NCI-H146 treated with DMSO at 0.1 percent for 48 hours (cell line): Measurements from ENCODE around the gene COL5A1.

Experiments used
- DNase-seq: peaks from one replicate; lab custom pipeline; 2025; ENCODE audit not compliant: unreplicated experiment; lab: John Stamatoyannopoulos, UW

COL5A1 gene

GRCh38 chr9:134782921-134783698 is 141.5 kb downstream of the COL5A1 start:
- DNase-seq = no peak

DNA sequence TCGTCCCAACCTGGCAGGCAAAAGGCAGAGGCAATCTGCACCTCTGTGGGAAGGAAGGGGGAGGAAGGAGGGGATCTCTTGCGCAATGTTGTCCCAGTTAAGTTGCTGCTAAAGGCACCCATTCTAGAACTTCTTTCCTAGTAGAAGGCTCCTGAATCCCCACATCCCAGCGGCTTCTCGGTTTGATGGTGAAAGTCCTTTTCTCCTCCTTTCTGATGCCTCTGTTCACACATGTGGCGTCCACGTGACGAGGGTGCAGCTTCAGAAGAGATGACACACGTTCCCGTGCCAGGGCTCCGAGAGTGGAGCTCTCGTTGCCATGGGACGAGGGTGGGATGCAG is 142.1 kb downstream of the COL5A1 start:
- no peak for DNase-seq

DNA sequence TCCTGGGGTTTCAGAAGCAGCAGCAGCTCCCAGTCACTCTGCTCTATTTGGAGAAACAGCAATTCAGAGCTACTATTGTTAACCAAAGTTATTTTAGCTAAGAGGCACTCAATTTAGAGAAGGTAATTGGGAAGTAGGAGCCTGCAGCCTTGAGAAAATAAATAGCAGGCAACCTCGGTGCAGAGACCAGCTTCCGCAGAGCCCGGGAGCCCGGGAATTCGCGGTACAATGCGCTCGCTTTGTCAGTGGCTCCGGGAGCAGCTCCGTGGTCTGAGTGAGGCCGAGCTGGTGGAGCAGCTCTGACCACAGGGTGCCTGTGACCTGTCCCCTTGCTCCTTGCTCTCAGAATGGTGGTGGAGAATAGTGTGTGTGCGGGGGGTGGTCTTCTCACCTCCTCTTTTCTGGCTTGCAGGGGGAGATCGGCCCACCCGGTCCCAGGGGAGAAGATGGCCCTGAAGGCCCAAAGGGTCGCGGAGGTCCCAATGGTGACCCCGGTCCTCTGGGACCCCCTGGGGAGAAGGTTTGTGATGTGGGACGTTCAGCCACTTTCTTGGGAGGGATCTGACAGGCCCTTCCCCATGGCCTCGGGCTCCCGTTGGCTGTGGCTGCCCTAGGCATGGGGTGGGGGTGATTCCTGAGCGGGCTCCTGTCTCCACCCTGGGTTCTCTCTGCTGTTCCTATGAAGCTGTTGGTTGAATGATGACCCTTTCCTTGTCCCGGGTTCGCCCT is 143.1 kb downstream of the COL5A1 start:
- no peak for DNase-seq

GRCh38 chr9:134785325-134786108 is 143.9 kb downstream of the COL5A1 start:
- no peak for DNase-seq

GRCh38 chr9:134787601-134788531 is 146.3 kb downstream of the COL5A1 start:
- no peak for DNase-seq

DNA sequence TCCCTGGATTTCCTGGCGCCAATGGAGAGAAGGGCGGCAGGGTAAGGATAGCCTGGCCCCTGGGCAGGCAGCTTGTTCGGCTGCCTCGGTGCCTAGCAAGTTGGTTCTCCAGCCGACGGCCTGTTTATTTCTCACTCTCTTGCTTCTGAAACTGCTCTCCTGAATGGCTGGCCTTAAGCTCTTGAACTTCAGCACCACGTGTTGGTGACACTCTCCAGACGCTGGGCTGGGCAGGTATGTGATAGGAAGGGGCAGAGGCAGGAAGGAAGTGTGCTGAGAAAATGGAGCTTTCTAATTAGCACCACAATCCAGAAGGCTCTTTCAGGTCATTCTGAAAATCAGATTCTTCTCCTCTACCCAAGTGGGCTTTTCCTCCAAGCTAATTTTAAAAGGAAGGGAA is 147.6 kb downstream of the COL5A1 start:
- no peak for DNase-seq

DNA sequence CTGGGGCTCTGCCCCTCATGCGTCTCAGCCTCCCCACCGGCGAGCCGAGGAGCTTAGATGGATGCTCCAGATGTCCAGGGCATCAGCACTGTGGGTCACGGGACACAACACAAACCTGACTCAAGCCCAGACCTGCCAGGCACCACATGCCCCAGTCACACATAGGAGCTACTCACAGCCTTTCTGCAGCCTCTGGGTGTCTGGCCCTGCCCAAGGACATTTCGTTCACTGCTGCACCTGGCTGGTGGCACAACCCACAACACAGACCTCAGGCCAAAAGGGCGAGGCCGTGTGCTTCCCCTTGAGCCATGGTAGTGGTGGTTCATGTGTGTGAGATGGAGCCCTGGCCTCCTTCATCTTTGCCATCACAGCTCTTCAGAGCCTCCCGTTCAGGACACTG is 149.4 kb downstream of the COL5A1 start:
- DNase-seq = no peak

- DNase-seq = no peak
Observed at GRCh38 chr9:134792627-134793026, 151.0 kb downstream of the COL5A1 start.

DNA sequence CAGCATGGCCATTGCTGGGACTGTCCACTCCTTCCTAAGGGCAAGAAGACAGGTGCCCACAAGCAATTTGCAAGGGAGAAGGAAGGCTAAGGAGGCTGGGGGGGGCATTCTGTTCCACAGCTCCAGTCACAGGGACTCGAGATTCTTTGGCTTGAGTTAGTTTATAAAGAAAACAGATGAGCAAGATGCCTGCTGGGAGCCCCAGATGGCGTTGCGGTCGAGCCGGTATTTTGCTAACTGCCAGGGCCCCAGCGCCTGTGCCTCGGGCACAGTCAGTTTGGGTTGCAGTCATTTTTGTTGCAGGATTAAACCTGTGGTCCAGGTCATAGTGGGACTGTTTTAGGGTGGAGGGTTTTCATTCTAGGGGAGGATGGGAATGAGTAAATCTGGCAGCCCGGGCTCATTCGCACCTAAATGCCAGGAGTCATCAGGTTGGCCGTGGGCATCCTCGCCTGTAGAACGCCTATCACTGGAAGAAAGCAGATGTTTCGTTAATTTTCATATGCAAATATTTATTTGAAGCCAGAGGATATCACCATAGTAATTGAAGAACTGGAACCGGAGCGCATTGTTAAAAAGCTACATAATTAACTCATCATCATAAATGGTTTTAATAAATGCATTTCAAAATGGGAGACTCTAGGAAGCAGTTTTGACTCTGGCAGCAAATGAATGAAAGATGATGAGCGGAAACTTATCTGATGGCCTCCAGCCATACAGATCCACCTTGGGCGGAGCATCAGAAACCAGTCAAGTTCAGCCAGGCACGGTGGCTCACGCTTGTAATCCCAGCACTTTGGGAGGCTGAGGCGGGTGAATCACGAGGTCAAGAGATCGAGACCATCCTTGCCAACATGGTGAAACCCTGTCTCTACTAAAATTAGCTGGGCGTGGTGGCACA is 151.9 kb downstream of the COL5A1 start:
- no peak for DNase-seq

- DNase-seq = no peak
Observed at GRCh38 chr9:134794663-134795370, 153.2 kb downstream of the COL5A1 start.

DNA sequence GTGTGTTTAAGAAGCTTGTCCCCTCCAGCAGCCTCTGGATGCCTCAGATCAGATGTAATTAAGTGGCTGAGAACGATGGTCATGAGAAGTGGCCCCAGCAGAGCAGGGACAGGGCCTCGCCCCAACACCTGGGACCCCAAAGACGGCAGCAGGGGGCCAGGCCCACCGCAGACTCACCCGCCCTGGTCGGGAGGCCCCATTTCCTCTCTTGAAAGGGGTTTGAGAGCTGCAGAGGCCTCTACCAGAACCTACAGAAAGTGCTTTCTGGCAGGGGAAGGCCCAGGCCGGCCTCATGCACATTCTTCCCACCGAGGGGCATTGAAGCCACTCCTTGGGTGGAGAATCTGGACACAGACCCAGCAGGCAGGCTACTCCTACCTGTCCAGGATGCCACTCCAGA is 153.8 kb downstream of the COL5A1 start:
- DNase-seq = no peak

DNA sequence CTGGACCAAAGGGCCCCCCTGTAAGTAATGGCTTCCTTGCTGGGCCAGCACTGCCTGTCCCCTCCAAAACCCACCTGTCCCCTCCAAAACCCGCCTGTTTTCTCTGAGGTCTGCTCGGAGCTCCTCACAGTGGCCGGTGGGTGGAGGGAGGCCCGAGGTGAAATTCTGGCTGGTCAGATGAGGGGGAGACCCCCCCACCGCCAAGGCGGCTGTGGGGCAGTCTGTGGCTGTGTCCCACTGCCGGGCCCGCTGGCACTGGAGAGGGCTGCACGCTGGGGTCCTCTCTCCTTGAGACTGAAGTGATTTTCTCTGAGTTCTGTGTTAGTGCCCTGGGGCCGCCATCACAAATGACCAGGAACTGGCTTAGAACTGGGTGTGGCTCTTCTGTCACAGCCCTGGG is 155.3 kb downstream of the COL5A1 start:
- no peak for DNase-seq

GRCh38 chr9:134800791-134801339 is 159.3 kb downstream of the COL5A1 start:
- DNase-seq = no peak

DNA sequence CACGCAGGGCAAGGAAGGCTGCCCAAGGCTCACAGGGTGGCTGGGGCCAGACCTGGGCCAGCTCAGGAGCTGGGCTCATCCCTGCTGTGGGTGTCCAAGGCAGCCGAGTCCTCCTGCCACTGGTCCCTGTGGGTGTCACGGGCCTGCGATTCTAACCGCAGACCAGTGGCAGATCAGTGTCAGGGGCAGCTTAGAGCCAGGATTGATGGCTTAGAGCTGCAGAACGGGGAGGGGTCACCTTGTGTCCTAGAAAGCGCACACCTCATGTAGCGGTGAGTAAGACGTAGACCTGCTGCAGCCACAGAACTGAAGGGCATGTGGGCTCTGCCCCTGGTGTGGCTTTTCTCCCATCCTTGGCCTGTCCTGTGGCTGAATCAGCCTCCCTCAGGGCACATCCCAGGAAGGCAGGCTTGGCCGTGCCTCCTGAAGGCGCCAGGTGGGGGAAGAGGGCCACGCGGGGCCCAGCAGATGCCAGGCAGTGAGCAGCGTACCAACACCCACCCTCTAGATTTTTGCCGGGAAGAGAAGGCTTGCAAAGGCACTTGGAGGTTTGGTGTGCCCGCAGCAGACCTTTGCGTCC is 160.7 kb downstream of the COL5A1 start:
- no peak for DNase-seq

DNA sequence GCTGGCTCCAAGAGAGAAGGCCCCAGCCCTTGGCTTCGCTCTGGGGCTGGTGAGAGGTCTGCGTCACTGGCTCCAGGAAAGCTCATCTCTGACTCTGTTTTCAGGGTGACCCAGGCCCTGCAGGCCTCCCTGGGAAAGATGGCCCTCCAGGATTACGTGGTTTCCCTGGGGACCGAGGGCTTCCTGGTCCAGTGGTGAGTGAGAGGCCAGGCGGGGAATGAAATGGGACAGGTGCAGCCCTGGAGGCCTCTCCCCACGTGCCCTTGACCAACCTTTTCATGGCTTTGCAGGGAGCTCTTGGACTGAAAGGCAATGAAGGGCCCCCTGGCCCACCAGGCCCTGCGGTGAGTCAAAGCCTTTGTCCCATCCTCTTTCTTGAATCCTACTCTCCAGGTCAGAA is 163.3 kb downstream of the COL5A1 start:
- DNase-seq = no peak

- DNase-seq = no peak
Observed at GRCh38 chr9:134807716-134808446, 166.3 kb downstream of the COL5A1 start.

DNA sequence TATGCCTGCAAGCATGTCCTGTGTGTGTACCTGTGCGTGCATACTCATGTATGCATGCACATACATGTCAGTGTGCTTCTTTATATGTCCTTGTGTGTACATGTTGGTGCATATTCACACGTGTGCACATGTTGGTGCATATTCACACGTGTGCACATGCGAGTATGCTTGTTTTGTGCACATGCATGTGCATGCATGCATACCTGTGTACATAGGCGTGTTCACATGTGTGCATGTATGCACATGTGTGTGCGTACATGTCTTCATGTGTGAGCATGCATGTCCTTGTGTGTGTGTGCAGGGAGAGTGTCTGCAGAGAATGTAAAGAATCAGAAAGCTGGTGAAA is 166.8 kb downstream of the COL5A1 start:
- DNase-seq = no peak

DNA sequence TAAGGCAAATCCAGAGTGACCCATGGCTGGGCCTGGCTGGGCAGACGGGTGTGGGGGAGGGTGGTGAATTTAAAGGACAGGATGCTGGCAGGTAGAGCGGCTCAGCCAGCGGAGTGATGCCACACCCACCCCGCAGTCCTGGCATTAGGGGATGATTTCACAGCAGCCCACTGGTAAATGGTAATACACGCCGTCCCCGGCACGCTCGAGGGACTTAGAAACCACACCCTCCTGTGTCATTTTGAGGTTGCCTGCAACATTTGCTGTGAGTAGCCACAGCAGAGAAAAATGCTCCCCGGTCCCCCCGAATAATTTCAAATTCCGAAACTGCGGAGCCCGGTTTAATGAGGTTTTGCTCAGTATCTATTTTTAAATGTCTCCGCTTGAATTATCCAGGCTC is 167.7 kb downstream of the COL5A1 start:
- DNase-seq = no peak
